Skin epidermis (tissue), 12 donors: ENCODE data around the gene GRAMD1C.
"Not testable (repeated sequence)": the region's sequence is repeated elsewhere in the genome, so short reads cannot be mapped to it uniquely, and the experiment has no call there.

ENCODE experiments used
- H3K27ac ChIP-seq, 21 experiments: fragments of 200-600 bp; sonication (generic) in 11 of 21; one replicate each; pipeline ENCODE4 v1.5.0; 2020; ENCODE audit warnings: mild to moderate bottlenecking in 3 of 21, inconsistent platforms in 2 of 21, moderate library complexity in 2 of 21
- H3K4me3 ChIP-seq, 7 experiments: fragments of 200-600 bp; sonication (generic) in 2 of 7; one replicate each; pipeline ENCODE4 v1.5.0; 2020; ENCODE audit warnings: inconsistent platforms in 2 of 7, mild to moderate bottlenecking in 2 of 7, moderate library complexity in 1 of 7

GRAMD1C gene

DNA sequence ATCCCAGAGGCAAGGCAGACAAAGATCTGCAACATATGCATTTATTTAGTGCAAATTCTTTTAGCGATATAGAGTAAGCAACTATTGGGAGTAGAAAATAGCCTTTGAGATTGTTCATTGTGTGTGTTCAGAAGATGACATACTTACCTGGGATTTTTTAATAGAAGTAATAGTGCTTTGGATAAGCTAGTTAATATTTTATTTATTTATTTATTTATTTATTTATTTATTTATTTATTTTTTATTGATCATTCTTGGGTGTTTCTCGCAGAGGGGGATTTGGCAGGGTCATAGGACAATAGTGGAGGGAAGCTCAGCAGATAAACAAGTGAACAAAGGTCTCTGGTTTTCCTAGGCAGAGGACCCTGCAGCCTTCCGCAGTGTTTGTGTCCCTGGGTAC is 10.5 kb downstream of the GRAMD1C start:
- H3K27ac ChIP-seq = not testable (repeated sequence)

DNA sequence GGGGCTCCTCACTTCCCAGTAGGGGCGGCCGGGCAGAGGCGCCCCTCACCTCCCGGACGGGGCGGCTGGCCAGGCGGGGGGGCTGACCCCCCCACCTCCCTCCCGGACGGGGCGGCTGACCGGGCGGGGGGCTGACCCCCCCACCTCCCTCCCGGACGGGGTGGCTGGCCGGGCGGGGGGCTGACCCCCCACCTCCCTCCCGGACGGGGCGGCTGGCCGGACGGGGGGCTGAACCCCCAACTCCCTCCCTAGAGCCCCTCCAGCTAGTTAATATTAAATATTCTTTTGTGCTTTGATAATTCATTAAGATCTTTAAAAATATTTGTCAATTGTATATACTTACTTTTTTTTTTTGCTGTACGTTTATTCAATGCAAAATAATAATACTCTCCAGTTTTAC is 11.3 kb downstream of the GRAMD1C start:
- not testable (repeated sequence) for H3K27ac ChIP-seq, H3K4me3 ChIP-seq

More for the DNA sequence above, 10.5 kb downstream of the GRAMD1C start:
- not testable (repeated sequence) for H3K4me3 ChIP-seq

GRCh38 chr3:113850391-113850790 is 11.8 kb downstream of the GRAMD1C start:
- H3K27ac ChIP-seq, H3K4me3 ChIP-seq: not testable (repeated sequence)

DNA sequence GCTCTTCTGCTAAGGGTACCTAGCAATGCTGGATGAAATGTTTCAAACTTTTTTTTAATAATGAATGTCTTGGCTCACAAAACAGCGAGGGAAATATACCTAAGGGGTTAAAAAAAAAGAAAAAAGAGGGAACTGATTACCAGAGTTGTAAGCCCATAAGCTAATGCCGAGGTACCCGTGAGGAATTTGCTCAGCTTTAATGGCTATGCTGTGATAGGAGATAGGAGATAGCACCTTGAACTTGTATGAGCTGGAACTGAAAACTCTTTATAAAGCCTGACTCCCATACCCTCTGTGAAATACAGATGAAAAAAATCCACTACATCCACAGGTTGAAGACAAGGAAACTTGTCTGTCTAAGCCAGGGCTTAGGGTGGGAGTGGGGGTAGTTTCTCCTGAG is 13.9 kb downstream of the GRAMD1C start:
- no peak overlapping the region for H3K27ac ChIP-seq
- no peak overlapping the region for H3K4me3 ChIP-seq

GRCh38 chr3:113867506-113867905 is 28.9 kb downstream of the GRAMD1C start:
- Histone ChIP-seq H3K4me3 (no peak overlapping the region), H3K27ac (peak overlapping the region in 2 of 21 experiments; percentile 7 to 52)

DNA sequence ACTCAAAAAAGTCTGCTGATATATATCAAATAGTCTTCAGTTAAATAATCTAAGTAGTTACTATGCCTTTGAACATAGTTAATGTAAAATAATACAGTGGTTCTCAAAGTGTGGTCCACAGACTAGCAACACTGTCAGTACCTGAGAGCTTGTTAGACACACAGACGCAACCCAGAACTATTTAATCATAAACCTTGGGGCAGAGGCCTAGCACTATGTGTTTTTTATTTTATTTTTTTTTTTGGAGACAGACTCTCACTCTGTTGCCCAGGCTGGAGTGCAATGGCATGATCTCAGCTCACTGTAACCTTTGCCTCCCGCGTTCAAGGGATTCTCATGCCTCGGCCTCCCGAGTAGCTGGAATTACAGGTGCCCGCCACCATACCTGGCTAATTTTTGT is 34.7 kb downstream of the GRAMD1C start:
- no peak overlapping the region for H3K27ac ChIP-seq
- H3K4me3 ChIP-seq = no peak overlapping the region

- no peak overlapping the region for H3K27ac ChIP-seq
These were observed 35.4 kb downstream of the GRAMD1C start for GRCh38 chr3:113873814-113874526.

DNA sequence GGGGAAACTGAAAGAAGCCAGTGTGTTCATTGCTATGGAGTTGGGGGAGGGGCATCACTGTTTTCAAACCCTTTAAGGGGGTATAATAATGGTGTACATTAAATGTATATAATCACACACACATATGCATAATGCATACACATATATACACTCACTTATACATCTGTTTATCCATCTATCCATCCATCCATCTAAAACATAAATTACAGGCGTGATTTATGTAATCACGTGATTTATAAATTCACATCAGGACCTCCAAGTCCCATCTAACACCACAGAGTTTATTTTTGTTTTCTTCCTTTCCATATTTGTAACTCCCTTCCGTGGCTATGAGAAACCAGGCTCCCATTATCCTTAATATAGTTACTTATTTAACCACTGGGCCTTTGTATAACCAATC is 39.8 kb downstream of the GRAMD1C start:
- Histone ChIP-seq H3K4me3 (no peak overlapping the region), H3K27ac (no peak overlapping the region)

More at GRCh38 chr3:113873814-113874526, 35.4 kb downstream of the GRAMD1C start:
- no peak overlapping the region for H3K4me3 ChIP-seq

DNA sequence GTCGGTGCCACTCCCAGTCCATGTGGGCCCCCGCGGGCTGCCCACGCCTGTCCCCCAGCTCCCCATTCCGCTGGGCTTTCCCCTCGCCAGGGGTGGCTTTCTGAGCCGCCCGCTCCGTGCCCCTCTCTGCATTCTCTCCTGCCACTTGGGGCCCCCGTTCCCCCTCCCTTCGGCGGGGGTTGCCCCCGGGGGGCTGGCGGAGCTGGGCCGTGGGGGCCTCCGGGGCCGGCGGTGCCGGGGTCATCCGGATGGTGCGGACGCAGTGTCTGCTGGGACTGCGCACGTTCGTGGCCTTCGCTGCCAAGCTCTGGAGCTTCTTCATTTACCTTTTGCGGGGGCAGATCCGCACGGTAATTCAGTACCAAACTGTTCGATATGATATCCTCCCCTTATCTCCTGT is 46.5 kb downstream of the GRAMD1C start:
- Histone ChIP-seq H3K27ac (no peak overlapping the region), H3K4me3 (no peak overlapping the region)

DNA sequence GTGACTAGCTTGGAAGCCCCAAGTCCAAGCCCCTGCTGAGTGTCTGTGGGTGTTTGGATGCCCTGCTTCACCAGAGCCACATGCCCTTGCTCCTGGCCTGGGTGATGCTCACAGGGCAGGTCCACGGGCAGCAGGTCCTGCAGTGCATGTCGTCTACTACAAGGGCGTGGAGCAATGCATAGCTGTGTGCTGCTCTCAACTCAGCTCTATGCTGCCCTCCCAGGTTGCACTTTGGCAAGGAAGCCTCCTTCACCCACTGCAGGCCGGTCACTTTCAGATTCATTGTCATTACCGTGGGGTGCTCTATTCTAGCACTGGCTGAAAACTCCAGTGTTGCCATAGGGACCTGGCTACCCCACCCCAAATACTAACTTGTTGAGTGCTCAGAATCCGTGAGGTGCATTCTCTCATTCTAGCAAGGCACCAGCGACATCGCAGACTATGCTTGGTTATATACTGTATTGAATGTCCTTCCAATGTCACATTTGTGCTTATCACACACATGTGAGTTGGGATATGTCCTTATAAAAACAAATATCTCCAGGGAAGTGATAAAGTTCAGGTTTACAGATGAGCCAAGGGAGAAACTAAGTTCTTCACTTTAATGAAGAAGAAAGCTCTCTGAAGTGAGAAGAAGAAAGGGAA is 51.8 kb downstream of the GRAMD1C start:
- no peak overlapping the region for H3K4me3 ChIP-seq
- no peak overlapping the region for H3K27ac ChIP-seq

- Histone ChIP-seq H3K27ac (no peak overlapping the region), H3K4me3 (no peak overlapping the region)
These were observed 56.3 kb downstream of the GRAMD1C start for GRCh38 chr3:113894927-113895326.

GRCh38 chr3:113895964-113896363 is 57.4 kb downstream of the GRAMD1C start:
- Histone ChIP-seq H3K27ac (peak overlapping the region in 3 of 21 experiments; percentile 12 to 35 (median 17)), H3K4me3 (no peak overlapping the region)

DNA sequence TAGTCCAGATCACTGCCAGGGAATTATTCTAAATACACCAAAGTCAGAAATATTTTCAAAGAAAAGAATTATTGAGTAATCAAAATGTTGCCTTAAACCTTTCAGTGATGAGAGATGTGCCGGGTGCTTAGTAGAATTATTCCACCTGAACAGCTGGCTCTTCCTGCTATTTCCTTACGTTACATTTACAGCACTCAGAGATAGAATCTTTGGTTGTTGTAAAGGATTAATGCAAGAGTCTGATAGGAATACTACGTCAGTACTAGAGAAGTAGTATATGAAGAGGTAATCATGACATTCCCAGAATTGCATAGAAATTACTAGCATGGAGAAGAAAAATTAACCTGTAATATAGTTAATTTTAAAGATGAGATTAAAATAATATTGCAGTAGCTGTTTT is 58.3 kb downstream of the GRAMD1C start:
- Histone ChIP-seq H3K4me3 (peak overlapping the region in 5 of 7 experiments; percentile 8 to 30 (median 24)), H3K27ac (peak overlapping the region in 6 of 21 experiments; percentile 12 to 66 (median 38))

DNA sequence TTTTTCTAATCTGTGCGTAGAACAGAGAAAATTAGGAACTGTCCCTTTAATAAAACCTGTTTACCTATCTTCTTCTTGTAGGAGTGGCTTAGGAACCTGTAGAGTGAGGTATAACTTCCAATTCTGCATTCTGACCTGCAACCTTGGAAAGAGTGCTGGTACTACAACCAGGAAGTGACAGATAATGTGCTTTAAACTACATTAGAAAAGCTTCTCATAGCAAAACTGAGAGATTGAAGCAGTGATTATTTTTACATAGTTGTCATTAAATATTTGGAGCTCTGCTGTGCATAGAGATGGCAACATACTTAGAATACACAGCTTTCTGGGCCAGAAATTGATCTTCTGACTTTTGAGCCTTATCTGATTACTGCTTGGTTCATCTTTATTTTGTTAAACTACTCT is 58.8 kb downstream of the GRAMD1C start:
- Histone ChIP-seq H3K4me3 (peak overlapping the region in 5 of 7 experiments; percentile 8 to 30 (median 24)), H3K27ac (peak overlapping the region in 13 of 21 experiments; percentile 12 to 76 (median 58))

- H3K4me3 ChIP-seq = peak overlapping the region in 1 of 7 experiments; percentile 30
These were observed 60.3 kb downstream of the GRAMD1C start for GRCh38 chr3:113898892-113899291.

DNA sequence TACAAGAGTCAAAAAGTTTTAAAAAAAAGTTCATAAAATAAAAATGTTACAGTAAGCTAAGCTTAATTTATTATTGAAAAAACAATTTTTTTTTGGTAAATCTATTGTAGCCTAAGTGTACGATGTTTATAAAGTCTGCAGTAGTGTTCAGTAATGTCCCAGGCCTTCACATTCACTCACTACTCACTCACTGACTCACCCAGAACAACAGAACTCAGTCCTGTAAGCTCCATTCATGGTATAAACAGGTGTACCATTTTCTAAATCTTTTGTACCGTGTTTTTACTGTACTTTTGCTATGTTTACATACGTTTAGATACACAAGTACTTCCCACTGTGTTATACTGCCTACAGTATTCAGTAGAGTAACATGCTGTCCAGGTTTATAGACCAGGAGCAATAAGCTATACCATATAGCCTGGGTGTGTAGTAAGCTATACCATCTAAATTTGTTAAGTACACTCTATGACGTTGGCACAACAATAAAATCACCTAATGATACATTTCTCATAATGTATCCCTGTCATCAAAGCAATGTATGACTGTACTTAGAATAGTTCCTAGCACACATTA is 68.1 kb downstream of the GRAMD1C start:
- no peak overlapping the region for H3K4me3 ChIP-seq
- no peak overlapping the region for H3K27ac ChIP-seq

More at GRCh38 chr3:113898892-113899291, 60.3 kb downstream of the GRAMD1C start:
- H3K27ac ChIP-seq = peak overlapping the region in 2 of 21 experiments; percentile 23 to 37

- H3K4me3 ChIP-seq = no peak overlapping the region
- H3K27ac ChIP-seq = no peak overlapping the region
These were observed 69.5 kb downstream of the GRAMD1C start for GRCh38 chr3:113908133-113908532.

GRCh38 chr3:113910966-113911365 is 72.4 kb downstream of the GRAMD1C start:
- no peak overlapping the region for H3K4me3 ChIP-seq

GRCh38 chr3:113912552-113913236 is 74.1 kb downstream of the GRAMD1C start:
- H3K27ac ChIP-seq = peak overlapping the region in 1 of 21 experiments; percentile 24
- no peak overlapping the region for H3K4me3 ChIP-seq

More at GRCh38 chr3:113910966-113911365, 72.4 kb downstream of the GRAMD1C start:
- H3K27ac ChIP-seq = no peak overlapping the region

- no peak overlapping the region for H3K4me3 ChIP-seq
- no peak overlapping the region for H3K27ac ChIP-seq
These were observed 76.1 kb downstream of the GRAMD1C start for GRCh38 chr3:113914646-113915045.
